ENCODE measurements around the gene NTM.

The NTM gene

DNA sequence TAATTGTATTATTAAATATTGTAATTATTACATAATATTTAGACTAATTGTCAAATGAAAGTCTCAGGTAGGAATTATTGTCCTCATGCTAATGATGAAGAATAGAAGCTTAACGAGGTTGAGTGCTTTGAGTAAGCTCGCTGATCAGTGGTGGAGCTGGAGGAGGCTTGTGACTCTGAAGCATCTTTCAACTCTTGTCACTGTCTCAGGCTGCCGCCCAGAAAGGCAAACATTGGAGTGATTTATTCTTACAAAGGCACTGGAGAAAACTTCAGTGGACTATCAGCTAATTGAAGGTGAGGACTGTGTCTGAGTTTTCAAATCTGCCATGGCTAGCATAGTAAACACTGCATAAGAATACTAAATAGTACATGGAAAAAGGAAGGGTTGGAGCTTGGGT, 595.1 kb downstream of the NTM start:
- Histone ChIP-seq H3K36me3 (ENCODE audit: control insufficient read depth in 2 of 2, insufficient read depth in 2 of 2, low read length in 2 of 2) (no peaks in the 10 kb centered on the region), H3K4me1 (ENCODE audit: control insufficient read depth, insufficient read depth, low read length) (no peaks in the 10 kb centered on the region), H3K9ac (ENCODE audit: low read length in 2 of 2) (no peak overlapping the region), H3K9me3 (ENCODE audit: control insufficient read depth in 2 of 2, low read length in 2 of 2) (no peaks in the 10 kb centered on the region), H3K27me3 (ENCODE audit: control insufficient read depth in 1 of 2, insufficient read depth in 2 of 2, low read length in 2 of 2) (no peaks in the 10 kb centered on the region), H3K4me3 (ENCODE audit: low read length in 2 of 2) (no peak overlapping the region), H3K27ac (ENCODE audit: low read length) (no peak overlapping the region)

DNA sequence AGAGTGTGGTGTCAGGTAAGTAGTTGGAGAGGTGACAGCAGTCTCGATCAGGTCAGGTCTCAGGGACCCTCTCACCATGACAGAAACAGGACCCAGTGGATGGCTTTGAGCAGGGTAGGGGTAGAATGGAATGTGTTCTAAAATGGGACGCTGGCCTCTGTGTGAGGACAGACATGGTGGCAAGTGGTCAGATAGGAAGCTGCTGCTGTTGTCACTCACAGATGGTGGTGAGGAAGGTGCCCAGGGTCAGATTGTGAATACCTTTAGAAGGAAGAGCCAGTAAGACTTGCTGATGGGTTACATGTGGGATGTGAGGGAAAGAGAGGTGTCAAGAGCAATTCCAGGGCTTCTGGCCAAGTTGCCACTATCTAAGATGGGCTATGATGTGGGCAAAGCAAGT, 596.3 kb downstream of the NTM start:
- Histone ChIP-seq H3K27ac (ENCODE audit: low read length) (no peak overlapping the region), H3K9ac (ENCODE audit: low read length in 2 of 2) (no peak overlapping the region), H3K36me3 (ENCODE audit: control insufficient read depth in 2 of 2, insufficient read depth in 2 of 2, low read length in 2 of 2) (no peaks in the 10 kb centered on the region), H3K4me1 (ENCODE audit: control insufficient read depth, insufficient read depth, low read length) (no peaks in the 10 kb centered on the region), H3K27me3 (ENCODE audit: control insufficient read depth in 1 of 2, insufficient read depth in 2 of 2, low read length in 2 of 2) (no peaks in the 10 kb centered on the region), H3K4me3 (ENCODE audit: low read length in 2 of 2) (no peak overlapping the region), H3K9me3 (ENCODE audit: control insufficient read depth in 2 of 2, low read length in 2 of 2) (no peaks in the 10 kb centered on the region)

DNA sequence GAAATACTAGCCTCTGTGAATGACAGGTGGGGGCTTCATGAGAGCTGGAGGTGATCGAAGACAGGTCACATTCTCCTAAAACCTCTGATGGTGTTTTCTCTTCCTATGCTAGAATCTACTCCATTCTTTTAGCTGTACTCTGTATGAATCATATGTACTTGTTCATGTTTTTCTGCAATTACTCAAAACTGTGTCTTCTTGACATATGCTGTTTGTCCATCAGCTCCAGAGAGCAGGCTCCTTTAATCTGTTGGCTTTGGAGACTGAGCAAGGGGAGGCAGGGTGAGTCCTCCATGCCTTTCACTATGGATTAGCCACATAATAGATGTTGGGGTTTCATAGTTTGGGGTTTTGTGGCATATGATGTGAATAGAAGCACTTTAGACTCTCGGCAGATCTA, 598.8 kb downstream of the NTM start:
- Histone ChIP-seq H3K9me3 (ENCODE audit: control insufficient read depth in 2 of 2, low read length in 2 of 2) (no peaks in the 10 kb centered on the region), H3K4me3 (ENCODE audit: low read length in 2 of 2) (no peak overlapping the region), H3K36me3 (ENCODE audit: control insufficient read depth in 2 of 2, insufficient read depth in 2 of 2, low read length in 2 of 2) (no peaks in the 10 kb centered on the region), H3K27ac (ENCODE audit: low read length) (no peak overlapping the region), H3K9ac (ENCODE audit: low read length in 2 of 2) (no peak overlapping the region), H3K27me3 (ENCODE audit: control insufficient read depth in 1 of 2, insufficient read depth in 2 of 2, low read length in 2 of 2) (no peaks in the 10 kb centered on the region), H3K4me1 (ENCODE audit: control insufficient read depth, insufficient read depth, low read length) (no peaks in the 10 kb centered on the region)

DNA sequence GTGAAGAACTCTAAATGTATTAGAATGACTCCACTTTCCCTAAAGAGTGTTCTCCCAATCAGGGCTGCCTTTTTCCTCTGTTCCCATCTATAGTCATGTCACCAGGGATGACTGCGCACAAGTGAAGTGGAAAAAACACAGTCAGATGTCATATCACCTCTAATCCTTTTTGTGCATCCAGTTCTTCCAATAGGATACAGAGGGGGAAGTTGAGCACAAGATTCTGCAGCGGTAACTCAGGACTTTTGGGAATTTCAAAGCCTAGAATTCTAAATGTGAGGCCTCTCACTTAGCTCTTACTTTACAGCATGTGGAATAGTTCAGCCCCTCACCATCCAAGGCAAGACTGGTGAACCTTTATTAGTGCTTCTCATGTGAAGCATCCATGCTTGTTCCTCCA, 602.6 kb downstream of the NTM start:
- no peaks in the 10 kb centered on the region for H3K4me1 ChIP-seq (ENCODE audit: control insufficient read depth, insufficient read depth, low read length)
- no peak overlapping the region for H3K9ac ChIP-seq (ENCODE audit: low read length in 2 of 2)
- H3K9me3 ChIP-seq (ENCODE audit: control insufficient read depth in 2 of 2, low read length in 2 of 2): no peaks in the 10 kb centered on the region
- H3K27me3 ChIP-seq (ENCODE audit: control insufficient read depth in 1 of 2, insufficient read depth in 2 of 2, low read length in 2 of 2): no peaks in the 10 kb centered on the region
- H3K36me3 ChIP-seq (ENCODE audit: control insufficient read depth in 2 of 2, insufficient read depth in 2 of 2, low read length in 2 of 2): no peaks in the 10 kb centered on the region
- no peak overlapping the region for H3K4me3 ChIP-seq (ENCODE audit: low read length in 2 of 2)
- no peak overlapping the region for H3K27ac ChIP-seq (ENCODE audit: low read length)

DNA sequence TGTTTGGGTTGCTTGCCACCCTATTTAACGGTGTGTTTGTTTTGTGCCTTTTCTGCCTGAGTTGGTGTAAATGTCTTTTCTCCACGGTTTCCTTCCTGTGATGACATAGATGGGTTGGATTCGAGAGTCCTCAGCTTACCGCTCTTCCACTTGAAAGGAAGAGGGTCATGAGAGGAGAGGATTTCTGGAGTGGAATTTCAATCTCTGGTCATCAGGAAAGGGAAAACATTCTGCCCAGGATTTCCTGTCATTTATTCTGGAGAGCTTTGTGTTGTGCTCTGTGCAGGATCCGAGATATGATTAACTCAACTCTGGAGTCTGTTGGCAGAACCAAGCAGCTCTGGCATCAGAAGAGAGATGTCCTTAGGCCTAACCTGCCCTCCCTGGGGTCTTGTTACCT, 605.2 kb downstream of the NTM start:
- Histone ChIP-seq H3K27me3 (ENCODE audit: control insufficient read depth in 1 of 2, insufficient read depth in 2 of 2, low read length in 2 of 2) (no peaks in the 10 kb centered on the region), H3K27ac (ENCODE audit: low read length) (no peak overlapping the region), H3K9me3 (ENCODE audit: control insufficient read depth in 2 of 2, low read length in 2 of 2) (no peaks in the 10 kb centered on the region), H3K9ac (ENCODE audit: low read length in 2 of 2) (no peak overlapping the region), H3K36me3 (ENCODE audit: control insufficient read depth in 2 of 2, insufficient read depth in 2 of 2, low read length in 2 of 2) (no peaks in the 10 kb centered on the region), H3K4me3 (ENCODE audit: low read length in 2 of 2) (no peak overlapping the region), H3K4me1 (ENCODE audit: control insufficient read depth, insufficient read depth, low read length) (no peaks in the 10 kb centered on the region)

DNA sequence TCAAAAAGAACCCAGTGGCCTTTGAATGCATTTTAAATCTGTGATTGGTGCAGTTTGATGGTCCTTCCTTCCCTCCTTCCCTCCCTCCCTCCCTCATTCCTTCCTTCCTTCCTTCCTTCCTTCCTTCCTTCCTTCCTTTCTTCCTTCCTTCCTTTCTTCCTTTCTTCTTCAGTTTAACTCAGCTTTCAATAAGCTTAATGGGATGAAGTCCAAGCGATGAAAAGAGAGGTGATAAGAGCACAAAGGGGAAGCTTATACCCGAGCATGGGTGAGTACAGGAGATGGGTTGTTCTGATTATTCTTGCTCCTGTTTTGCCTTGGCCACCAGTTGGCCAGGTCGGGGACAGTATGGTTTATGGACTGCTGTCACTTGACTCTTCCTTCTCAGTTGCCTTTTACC, 605.6 kb downstream of the NTM start:
- Histone ChIP-seq H3K4me1 (ENCODE audit: control insufficient read depth, insufficient read depth, low read length) (no peaks in the 10 kb centered on the region), H3K27ac (ENCODE audit: low read length) (no peak overlapping the region), H3K9me3 (ENCODE audit: control insufficient read depth in 2 of 2, low read length in 2 of 2) (no peaks in the 10 kb centered on the region), H3K36me3 (ENCODE audit: control insufficient read depth in 2 of 2, insufficient read depth in 2 of 2, low read length in 2 of 2) (no peaks in the 10 kb centered on the region), H3K4me3 (ENCODE audit: low read length in 2 of 2) (no peak overlapping the region), H3K9ac (ENCODE audit: low read length in 2 of 2) (no peak overlapping the region), H3K27me3 (ENCODE audit: control insufficient read depth in 1 of 2, insufficient read depth in 2 of 2, low read length in 2 of 2) (no peaks in the 10 kb centered on the region)

DNA sequence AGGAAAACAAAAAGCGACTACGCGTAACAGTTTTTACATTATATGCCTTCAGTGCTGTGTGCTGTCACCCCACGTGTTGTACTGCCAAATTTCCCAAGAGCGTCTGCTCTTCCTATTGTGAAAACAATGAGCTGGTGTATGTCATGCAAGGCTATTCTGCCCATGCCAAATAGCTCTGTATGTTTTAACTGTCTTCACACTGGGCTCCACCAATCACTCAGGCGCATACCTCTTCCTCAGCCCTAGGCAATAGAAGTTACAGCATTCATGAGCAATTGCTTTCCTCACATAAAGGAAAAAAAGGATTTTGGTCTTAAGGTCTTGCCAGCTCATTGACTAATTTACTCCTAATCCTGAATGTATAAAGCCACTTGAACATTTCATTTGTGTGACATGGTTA, 606.8 kb downstream of the NTM start:
- Histone ChIP-seq H3K27ac (ENCODE audit: low read length) (no peak overlapping the region), H3K27me3 (ENCODE audit: control insufficient read depth in 1 of 2, insufficient read depth in 2 of 2, low read length in 2 of 2) (no peaks in the 10 kb centered on the region), H3K4me3 (ENCODE audit: low read length in 2 of 2) (no peak overlapping the region), H3K36me3 (ENCODE audit: control insufficient read depth in 2 of 2, insufficient read depth in 2 of 2, low read length in 2 of 2) (no peaks in the 10 kb centered on the region), H3K4me1 (ENCODE audit: control insufficient read depth, insufficient read depth, low read length) (no peaks in the 10 kb centered on the region), H3K9me3 (ENCODE audit: control insufficient read depth in 2 of 2, low read length in 2 of 2) (no peaks in the 10 kb centered on the region), H3K9ac (ENCODE audit: low read length in 2 of 2) (no peak overlapping the region)

DNA sequence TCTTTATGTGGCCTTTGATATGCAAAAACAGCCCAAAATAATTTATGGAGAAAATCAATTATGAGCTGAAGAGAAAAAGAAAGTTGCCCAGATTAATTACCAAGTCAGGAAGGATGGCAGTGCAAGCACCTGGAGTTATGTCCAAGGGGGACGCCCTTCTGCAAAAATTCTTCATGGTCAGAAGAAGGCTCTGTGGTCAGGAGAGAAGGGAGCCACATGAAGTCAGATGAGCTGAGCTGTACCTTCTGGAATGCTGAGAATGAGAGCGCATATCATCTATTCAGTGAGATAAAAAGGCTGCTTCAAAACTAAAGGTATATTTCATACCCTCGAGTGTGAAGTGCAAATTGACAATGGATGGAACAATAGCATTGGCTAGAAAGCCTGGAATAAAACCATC, 607.4 kb downstream of the NTM start:
- Histone ChIP-seq H3K9me3 (ENCODE audit: control insufficient read depth in 2 of 2, low read length in 2 of 2) (no peaks in the 10 kb centered on the region), H3K36me3 (ENCODE audit: control insufficient read depth in 2 of 2, insufficient read depth in 2 of 2, low read length in 2 of 2) (no peaks in the 10 kb centered on the region), H3K27ac (ENCODE audit: low read length) (no peak overlapping the region), H3K4me3 (ENCODE audit: low read length in 2 of 2) (no peak overlapping the region), H3K9ac (ENCODE audit: low read length in 2 of 2) (no peak overlapping the region), H3K27me3 (ENCODE audit: control insufficient read depth in 1 of 2, insufficient read depth in 2 of 2, low read length in 2 of 2) (no peaks in the 10 kb centered on the region), H3K4me1 (ENCODE audit: control insufficient read depth, insufficient read depth, low read length) (no peaks in the 10 kb centered on the region)

DNA sequence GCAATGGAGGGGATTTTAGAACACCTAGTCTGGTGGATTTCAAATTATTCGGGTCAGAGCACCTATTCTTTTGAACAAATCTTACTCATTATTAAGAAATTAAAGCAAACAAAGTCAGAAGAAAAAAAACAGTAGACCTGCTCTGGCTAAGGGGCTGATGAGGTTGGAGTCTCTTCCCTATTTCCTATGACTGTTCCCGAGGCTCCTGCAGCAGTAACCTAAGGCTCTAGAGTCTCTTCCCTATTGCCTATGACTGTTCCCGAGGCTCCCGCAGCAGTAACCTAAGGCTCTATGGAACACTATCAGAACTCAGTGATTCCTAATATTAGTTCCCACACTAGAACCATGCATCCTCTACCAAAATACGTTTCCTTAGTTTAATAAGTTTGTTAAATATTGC, 607.9 kb downstream of the NTM start:
- H3K4me3 ChIP-seq (ENCODE audit: low read length in 2 of 2): no peak overlapping the region
- no peaks in the 10 kb centered on the region for H3K27me3 ChIP-seq (ENCODE audit: control insufficient read depth in 1 of 2, insufficient read depth in 2 of 2, low read length in 2 of 2)
- H3K36me3 ChIP-seq (ENCODE audit: control insufficient read depth in 2 of 2, insufficient read depth in 2 of 2, low read length in 2 of 2): no peaks in the 10 kb centered on the region
- H3K4me1 ChIP-seq (ENCODE audit: control insufficient read depth, insufficient read depth, low read length): no peaks in the 10 kb centered on the region
- H3K9me3 ChIP-seq (ENCODE audit: control insufficient read depth in 2 of 2, low read length in 2 of 2): no peaks in the 10 kb centered on the region
- no peak overlapping the region for H3K9ac ChIP-seq (ENCODE audit: low read length in 2 of 2)
- H3K27ac ChIP-seq (ENCODE audit: low read length): no peak overlapping the region

DNA sequence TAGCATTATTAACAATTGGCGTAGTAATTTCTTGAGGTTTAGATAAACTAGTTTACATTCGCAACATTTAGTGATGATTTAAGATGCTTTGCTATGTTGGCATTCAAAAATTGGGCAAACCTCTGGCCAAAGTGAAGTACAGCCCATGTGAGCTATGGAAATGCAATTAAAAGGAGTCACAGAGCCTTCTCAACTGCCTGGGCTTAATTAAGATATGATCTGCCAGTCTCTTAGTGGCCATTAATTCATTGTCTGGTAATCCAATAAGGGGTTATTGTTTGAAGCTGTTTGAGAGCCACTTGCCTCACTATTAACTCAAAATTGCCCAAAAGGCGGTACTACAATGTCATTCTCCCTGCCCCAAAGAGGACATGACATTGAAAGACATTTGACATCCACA, 608.9 kb downstream of the NTM start:
- Histone ChIP-seq H3K9me3 (ENCODE audit: control insufficient read depth in 2 of 2, low read length in 2 of 2) (no peaks in the 10 kb centered on the region), H3K27me3 (ENCODE audit: control insufficient read depth in 1 of 2, insufficient read depth in 2 of 2, low read length in 2 of 2) (no peaks in the 10 kb centered on the region), H3K27ac (ENCODE audit: low read length) (no peak overlapping the region), H3K9ac (ENCODE audit: low read length in 2 of 2) (no peak overlapping the region), H3K4me3 (ENCODE audit: low read length in 2 of 2) (no peak overlapping the region), H3K36me3 (ENCODE audit: control insufficient read depth in 2 of 2, insufficient read depth in 2 of 2, low read length in 2 of 2) (no peaks in the 10 kb centered on the region), H3K4me1 (ENCODE audit: control insufficient read depth, insufficient read depth, low read length) (no peaks in the 10 kb centered on the region)

DNA sequence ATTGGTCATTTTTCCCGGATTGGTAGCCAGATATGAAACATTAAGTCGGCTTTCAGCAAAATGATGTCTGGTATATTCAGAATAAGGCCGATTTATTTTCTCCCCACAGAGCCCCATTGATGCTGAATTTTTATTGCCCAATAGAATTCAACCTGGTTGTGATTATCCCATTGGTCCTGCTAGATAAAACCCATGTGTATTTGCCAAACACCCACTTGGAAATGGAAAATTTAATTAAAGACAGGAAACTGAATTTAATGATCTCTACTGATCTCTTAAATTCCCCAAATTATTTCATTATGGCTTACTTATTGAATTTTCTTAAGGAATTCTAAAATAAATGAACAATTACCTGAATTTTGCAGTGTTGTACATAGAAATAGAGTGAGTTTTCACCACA, 609.8 kb downstream of the NTM start:
- Histone ChIP-seq H3K27ac (ENCODE audit: low read length) (no peak overlapping the region), H3K9ac (ENCODE audit: low read length in 2 of 2) (no peak overlapping the region), H3K4me3 (ENCODE audit: low read length in 2 of 2) (no peak overlapping the region), H3K27me3 (ENCODE audit: control insufficient read depth in 1 of 2, insufficient read depth in 2 of 2, low read length in 2 of 2) (no peaks in the 10 kb centered on the region), H3K36me3 (ENCODE audit: control insufficient read depth in 2 of 2, insufficient read depth in 2 of 2, low read length in 2 of 2) (no peaks in the 10 kb centered on the region), H3K9me3 (ENCODE audit: control insufficient read depth in 2 of 2, low read length in 2 of 2) (no peaks in the 10 kb centered on the region), H3K4me1 (ENCODE audit: control insufficient read depth, insufficient read depth, low read length) (no peaks in the 10 kb centered on the region)
